Heart left ventricle (tissue), 16 donors: ENCODE results near the gene ST6GALNAC4. TPM values are rescaled to one million over a fixed set of nuclear protein-coding genes. Genes with fewer than 3 reads are reported as not detected.

ENCODE experiments used
- ATAC-seq, 4 donors: fragments of 200-7000 bp; cut with Tn5 transposase; one replicate each; pipeline ENCODE4 v1.9.1; 2020 to 2022; ENCODE audit warnings: moderate library complexity in 4 of 4, mild to moderate bottlenecking in 3 of 4, moderate number of reproducible peaks in 1 of 4
- DNase-seq, 5 donors: peaks; one replicate each; pipeline ENCODE4 v3.0.0-alpha.2; 2020
- H3K27ac ChIP-seq, 12 donors: fragments of 200-600 bp; sonication (generic) in 4 of 12; one replicate each; pipeline versions ENCODE4 v1.5.0 to v1.8.0; 2016 to 2022; ENCODE audit warnings: mild to moderate bottlenecking in 2 of 12
- H3K27me3 ChIP-seq, 9 donors: fragments of 200-600 bp; sonication (generic) in 2 of 9; one replicate each; pipeline versions ENCODE4 v1.5.1 to v1.8.0; 2016 to 2022; ENCODE audit warnings: mild to moderate bottlenecking in 3 of 9
- H3K36me3 ChIP-seq, 9 donors: fragments of 200-600 bp; sonication (generic) in 2 of 9; one replicate each; pipeline versions ENCODE4 v1.5.0 to v1.8.0; 2018 to 2022; ENCODE audit warnings: mild to moderate bottlenecking in 2 of 9
- H3K4me1 ChIP-seq, 12 donors: fragments of 200-600 bp; sonication (generic) in 4 of 12; one replicate each; pipeline versions ENCODE4 v1.5.0 to v1.8.0; 2016 to 2022; ENCODE audit warnings: mild to moderate bottlenecking in 3 of 12
- H3K4me3 ChIP-seq, 12 donors: fragments of 200-600 bp; sonication (generic) in 4 of 12; one replicate each; pipeline versions ENCODE4 v1.5.0 to v1.8.0; 2017 to 2022; ENCODE audit warnings: mild to moderate bottlenecking in 9 of 12, moderate library complexity in 4 of 12
- H3K9me3 ChIP-seq, 12 donors: fragments of 200-600 bp; sonication (generic) in 4 of 12; one replicate each; pipeline versions ENCODE4 v1.5.0 to v1.8.0; 2016 to 2022; ENCODE audit warnings: mild to moderate bottlenecking in 1 of 12
- CTCF ChIP-seq, 12 donors: fragments of 200-600 bp; sonication (generic) in 4 of 12; IDR thresholded peaks; one replicate each; pipeline versions ENCODE4 v1.5.0 to v1.8.0; 2018 to 2022; ENCODE audit warnings: antibody characterized with exemption in 12 of 12, mild to moderate bottlenecking in 5 of 12
- POLR2A ChIP-seq, 2 donors: fragments of 450-650 bp; IDR thresholded peaks; one replicate each; pipeline ENCODE4 v1.6.1; 2017; ENCODE audit warnings: antibody characterized with exemption in 2 of 2, mild to moderate bottlenecking in 2 of 2, moderate library complexity in 2 of 2
- WGBS, 4 donors: extraction: QIAGEN DNeasy Blood & Tissue Kit in 2 of 4; methylation state at CpG; one replicate each; pipeline versions ENCODE4 v1.1.5 to v1.1.7; 2013 to 2018; 5-methylcytosine and 5-hydroxymethylcytosine counted together
- intact Hi-C, 10 donors: fragments of 100-400 bp; cut with DNase I; formaldehyde crosslinking; loops; one replicate each; pipeline versions ENCODE4 v1.11.1 to v1.14.2; 2022
- polyA plus RNA-seq, 2 donors: library from polyadenylated mRNA; stranded (reverse); fragments of 200-250 nt; gene quantifications; one replicate each; pipeline ENCODE4 v1.2.3, GENCODE V29; 2013
- total RNA-seq, 9 donors: library from RNA; depleted of rRNA in 2 of 9; stranded (reverse); fragments of >200 nt in 2 of 9; fragmentation: NEBNext Ultra II Directional in 3 of 9; extraction: Animal tissue kit (Norgen Biotek cat#: 25700) in 3 of 9; gene quantifications; one replicate each; pipeline versions ENCODE4 v1.1.0 to v1.2.4, GENCODE V29; 2016 to 2023
- donor health status: ischemic (EF 13 %, LVEDD 7.1; RV severe dilation, severe dysfunction).
- donor health status: healthy with polysubstance abuse.
- donor health status: DM: no; HTN: yes; CAD: no.
- donor health status: DM: no; HTN: no; CAD: no.
- donor health status: ischemic (EF 25% LVEDD 6.9; RV normal size, moderate dysfunction).
- donor health status: ischemic (EF 25% LVEDD 5.7; RV mildly dilated, moderate dysfunction).
- donor health status: healthy.
- donor health status: DM: yes; HTN: yes; CAD: no.
- donor health status: ischemic (EF 35%, LVEDD 5.7; RV mildly dilated, moderate dysfunction).
- donor health status: nonischemic (EF 11% LVEDD 7.7; RV severe dilation, severe dysfunction).
- donor health status: DM: yes; HTN: yes; CAD: no.
- donor health status: PGD.
- donor health status: ischemic (EF 29% LVEDD 5.4; RV normal size, mild dysfunction).
- donor health status: nonischemic (EF 23%, LVEDD 6.1; RV moderate dilation, normal function).

The ST6GALNAC4 gene
- total and polyA plus RNA-seq, 11 donors = 17.0 to 72.0 (median 42.6) TPM

- H3K27ac ChIP-seq = no peak overlapping the region
- peaks cover 3 to 80% (median 64%) of the 10 kb centered on the region in 9 donors for H3K36me3 ChIP-seq
- no peak overlapping the region for H3K4me3 ChIP-seq
- H3K4me1 ChIP-seq = peaks cover 0 to 39% (median 16%) of the 10 kb centered on the region in 12 donors
- intact Hi-C loops = loop anchor here in 1 of 10 donors (10.0 kb wide), 1 partner anchor 403 kb away; no protein-coding TSS in a partner anchor
- WGBS, 4 donors = 80 to 89% (median 87%) methylated on average over 2 of the region's 2 CpGs
- peaks cover 0 to 3% (median under 1%) of the 10 kb centered on the region in 12 donors for H3K9me3 ChIP-seq
- H3K27me3 ChIP-seq = no peaks in the 10 kb centered on the region
- DNase-seq (no peak), ATAC-seq (no peak)
- TF ChIP-seq CTCF (IDR thresholded peaks at IDR 0.05) = no peak
- no peak for TF ChIP-seq POLR2A (IDR thresholded peaks at IDR 0.05)
Measured at GRCh38 chr9:127887792-127888191, 29.0 kb downstream of the ST6GALNAC4 start.

GRCh38 chr9:127886401-127886972, 30.4 kb downstream of the ST6GALNAC4 start:
- H3K27ac ChIP-seq = no peak overlapping the region
- H3K27me3 ChIP-seq = no peaks in the 10 kb centered on the region
- intact Hi-C loops = loop anchor here in 1 of 10 donors (10.0 kb wide), 1 partner anchor 402 kb away; no protein-coding TSS in a partner anchor
- H3K36me3 ChIP-seq = peaks cover 3 to 68% (median 53%) of the 10 kb centered on the region in 9 donors
- no peak for ATAC-seq
- peaks cover 0 to 48% (median 18%) of the 10 kb centered on the region in 12 donors for H3K4me1 ChIP-seq
- DNase-seq = peak in 1 of 5 donors; percentile 45
- TF ChIP-seq POLR2A (IDR thresholded peaks at IDR 0.05) (no peak), CTCF (IDR thresholded peaks at IDR 0.05) (no peak)
- no peak overlapping the region for H3K4me3 ChIP-seq
- 95 to 98% (median 96%) methylated on average over 13 to 18 of the region's 18 CpGs for WGBS, 4 donors
- H3K9me3 ChIP-seq = no peaks in the 10 kb centered on the region

- TF ChIP-seq POLR2A (IDR thresholded peaks at IDR 0.05) = no peak
- no peak for TF ChIP-seq CTCF (IDR thresholded peaks at IDR 0.05)
- Histone ChIP-seq H3K4me3 (no peak overlapping the region), H3K27me3 (no peaks in the 10 kb centered on the region), H3K9me3 (no peaks in the 10 kb centered on the region), H3K27ac (peak overlapping the region in 7 of 12 donors; percentile 8 to 66 (median 39)), H3K4me1 (peaks cover 0 to 48% (median 18%) of the 10 kb centered on the region in 12 donors), H3K36me3 (peaks cover 3 to 62% (median 47%) of the 10 kb centered on the region in 9 donors)
- ATAC-seq (no peak), DNase-seq (peak in 1 of 5 donors; percentile 45)
- WGBS, 4 donors = 78 to 88% (median 81%) methylated on average over 11 to 13 of the region's 13 CpGs
- intact Hi-C loops = loop anchor here in 1 of 10 donors (10.0 kb wide), 1 partner anchor 401 kb away; no protein-coding TSS in a partner anchor
Measured at GRCh38 chr9:127885508-127886281, 31.1 kb downstream of the ST6GALNAC4 start.

- H3K27me3 ChIP-seq = no peaks in the 10 kb centered on the region
- peak in 2 of 4 donors; percentile 4 to 25 for ATAC-seq
- peak overlapping the region in 9 of 12 donors; percentile 8 to 66 (median 43) for H3K27ac ChIP-seq
- no peaks in the 10 kb centered on the region for H3K9me3 ChIP-seq
- H3K4me1 ChIP-seq = peaks cover 0 to 48% (median 18%) of the 10 kb centered on the region in 12 donors
- TF ChIP-seq POLR2A (IDR thresholded peaks at IDR 0.05) = no peak
- no peak for TF ChIP-seq CTCF (IDR thresholded peaks at IDR 0.05)
- intact Hi-C loops = loop anchor here in 1 of 10 donors (10.0 kb wide), 1 partner anchor 400 kb away; no protein-coding TSS in a partner anchor
- peak in 2 of 5 donors; percentile 15 to 51 for DNase-seq
- no peak overlapping the region for H3K4me3 ChIP-seq
- H3K36me3 ChIP-seq = peaks cover 3 to 55% (median 40%) of the 10 kb centered on the region in 9 donors
- 68 to 74% (median 72%) methylated on average over 13 to 15 of the region's 15 CpGs for WGBS, 4 donors
Measured at GRCh38 chr9:127884976-127885490, 31.8 kb downstream of the ST6GALNAC4 start.
